Testis (tissue), 2 donors: Measurements from ENCODE around the gene ITGAE.

Experiments
- CTCF ChIP-seq, 3 experiments: fragments of 450-650 bp in 2 of 3; fragments of 200-600 bp in 1 of 3; sonication (generic) in 1 of 3; IDR thresholded peaks; one replicate each; pipeline ENCODE4 v1.5.1; 2016 to 2019; ENCODE audit warnings: antibody characterized with exemption in 3 of 3, mild to moderate bottlenecking in 2 of 3, moderate library complexity in 1 of 3
- POLR2A ChIP-seq: fragments of 450-650 bp; IDR thresholded peaks from one replicate; pipeline ENCODE4 v1.6.1; 2017; ENCODE audit warnings: antibody characterized with exemption, mild to moderate bottlenecking, moderate library complexity

- TF ChIP-seq CTCF (IDR thresholded peaks at IDR 0.05) (no peak), POLR2A (no peak)
Measured at GRCh38 chr17:3804503-3804931, 3.5 kb upstream of the ITGAE start.
